Fibroblast of lung (primary cell): Measurements from ENCODE around the gene SIGLEC6.

Source experiments
- CTCF ChIP-seq, 2 donors: IDR thresholded peaks in 1 of 2; conservative IDR thresholded peaks in 1 of 2; 1 replicate in 1 of 2; 2 replicates in 1 of 2; pipeline ENCODE4 v1.5.1; 2011 to 2012; ENCODE audit warnings: low read length in 2 of 2, control low read depth in 1 of 2, inconsistent platforms in 1 of 2, low read depth in 1 of 2, mild to moderate bottlenecking in 1 of 2
- EZH2 ChIP-seq: IDR thresholded peaks from 2 replicates; pipeline ENCODE4 v1.5.1; 2012; ENCODE audit warnings: low read length, control low read depth, mild to moderate bottlenecking; ENCODE audit errors: missing control alignments

DNA sequence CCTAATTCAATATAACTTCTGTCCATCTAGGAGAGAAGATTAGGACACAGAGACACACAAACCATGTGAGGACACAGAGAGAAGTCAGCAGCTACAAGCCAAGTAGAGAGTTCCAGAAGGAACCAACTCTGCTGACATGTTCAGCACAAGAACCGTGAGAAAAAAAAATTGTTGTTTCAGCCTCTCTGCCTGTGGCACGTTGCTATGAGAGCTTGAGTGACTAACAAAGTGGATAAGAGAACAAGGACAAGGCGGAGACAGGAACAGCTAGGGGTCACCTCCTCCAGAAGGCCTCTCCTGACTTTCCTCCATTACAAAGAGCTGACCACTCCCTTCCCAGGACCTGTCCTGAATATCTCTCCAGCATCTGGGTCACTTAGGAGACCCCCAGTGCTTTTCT is 24.3 kb downstream of the SIGLEC6 start:
- TF ChIP-seq CTCF (conservative IDR thresholded peaks at IDR 0.05 in 1 of 2, IDR thresholded peaks at IDR 0.05 in 1 of 2; ENCODE audit: low read depth in 1 of 2, low read length in 2 of 2) (no peak), EZH2 (no peak)
